Transverse colon (tissue), 4 donors: ENCODE results near the gene ACVR1B. TPM values are rescaled to one million over a fixed set of nuclear protein-coding genes. Genes with fewer than 3 reads are reported as not detected.

Experiments
- DNase-seq: peaks from one replicate; pipeline ENCODE4 v3.0.0-alpha.2; 2019
- H3K27ac ChIP-seq, 4 donors: fragments of 200-600 bp; sonication (generic); 2 replicates each; pipeline ENCODE4 v1.5.1; 2016 to 2018; ENCODE audit warnings: inconsistent platforms in 4 of 4
- H3K27me3 ChIP-seq: fragments of 200-600 bp; sonication (generic); 2 replicates; pipeline ENCODE4 v1.5.1; 2017; ENCODE audit warnings: inconsistent platforms
- H3K36me3 ChIP-seq, 4 donors: fragments of 200-600 bp; sonication (generic); 2 replicates each; pipeline ENCODE4 v1.5.1; 2017 to 2019; ENCODE audit warnings: inconsistent platforms in 4 of 4
- H3K4me1 ChIP-seq, 4 donors: fragments of 200-600 bp; sonication (generic); 2 replicates each; pipeline ENCODE4 v1.5.1; 2017 to 2020; ENCODE audit warnings: inconsistent platforms in 4 of 4
- H3K4me3 ChIP-seq, 4 donors: fragments of 200-600 bp; sonication (generic); 1 replicate in 1 of 4; 2 replicates in 3 of 4; pipeline versions ENCODE4 v1.5.1 to v1.6.1; 2017 to 2019; ENCODE audit warnings: inconsistent platforms in 4 of 4
- H3K9me3 ChIP-seq, 2 donors: fragments of 200-600 bp; sonication (generic); 2 replicates each; pipeline ENCODE4 v1.5.1; 2017 to 2019; ENCODE audit warnings: inconsistent platforms in 2 of 2
- CTCF ChIP-seq, 5 experiments: fragments of 200-600 bp in 3 of 5; fragments of 450-650 bp in 2 of 5; sonication (generic) in 3 of 5; IDR thresholded peaks; 1 replicate in 2 of 5; 2 replicates in 3 of 5; pipeline ENCODE4 v1.5.1; 2016 to 2017; ENCODE audit warnings: antibody characterized with exemption in 5 of 5, inconsistent platforms in 3 of 5, mild to moderate bottlenecking in 2 of 5, moderate library complexity in 1 of 5
- EP300 ChIP-seq: sonication (generic); formaldehyde crosslinking; IDR thresholded peaks from one replicate; pipeline ENCODE4 v1.6.1; 2017; ENCODE audit warnings: antibody characterized with exemption, low read depth
- POLR2A ChIP-seq: fragments of 450-650 bp; IDR thresholded peaks from one replicate; pipeline ENCODE4 v1.6.1; 2016; ENCODE audit warnings: antibody characterized with exemption, mild to moderate bottlenecking, moderate library complexity
- POLR2AphosphoS5 ChIP-seq, 3 donors: sonication (generic); formaldehyde crosslinking; IDR thresholded peaks; one replicate each; pipeline ENCODE4 v1.6.1; 2016; ENCODE audit warnings: antibody characterized with exemption in 3 of 3
- WGBS, 2 donors: methylation state at CpG; one replicate each; pipeline ENCODE4 v1.1.5; 2018; ENCODE audit warnings: low coverage in 1 of 2; 5-methylcytosine and 5-hydroxymethylcytosine counted together
- in situ Hi-C, 4 donors: fragments of 200-750 bp; cut with MboI; loops; one replicate each; pipeline versions ENCODE4 v1.15.0 to v1.15.1; 2017; ENCODE audit warnings: low sequenced_read_pairs in 3 of 4, low pct_ligation_motif_present in 1 of 4, low pct_unique_long_range_greater_than_20kb in 1 of 4
- intact Hi-C: fragments of 100-400 bp; cut with DNase I; formaldehyde crosslinking; loops from one replicate; pipeline ENCODE4 v1.15.1; 2023; ENCODE audit warnings: low total_unique reads
- total RNA-seq, 4 donors: library from RNA; depleted of rRNA; stranded (reverse); fragments of >200 nt; gene quantifications; one replicate each; pipeline ENCODE4 v1.1.0, GENCODE V29; 2016

ACVR1B gene
- total RNA-seq, 4 donors from 2014 or later = 22.5 to 96.9 (median 68.7) TPM

- no peak for DNase-seq
- in situ Hi-C loops (loop anchor here in 2 of 4 donors (10.0 kb wide), 2 partner anchors 54 to 64 kb away; no protein-coding TSS in a partner anchor), intact Hi-C loops (no loop called here)
- H3K4me3 ChIP-seq = no peak overlapping the region
- no peaks in the 10 kb centered on the region for H3K36me3 ChIP-seq
- no peaks in the 10 kb centered on the region for H3K9me3 ChIP-seq
- TF ChIP-seq POLR2AphosphoS5 (IDR thresholded peaks at IDR 0.05) (no peak), EP300 (no peak)
- H3K4me1 ChIP-seq = peaks cover 4 to 22% (median 14%) of the 10 kb centered on the region in 4 donors
- 67 to 86% methylated on average over 2 to 4 of the region's 7 CpGs for WGBS, 2 donors
- no peaks in the 10 kb centered on the region for H3K27me3 ChIP-seq
- H3K27ac ChIP-seq = peak overlapping the region in 1 of 4 donors; percentile 20
Measured at GRCh38 chr12:51921017-51921725, 30.3 kb upstream of the ACVR1B start.

- intact Hi-C loops (loop anchor here (2.0 kb wide), 1 partner anchor 59 kb away; no protein-coding TSS in a partner anchor), in situ Hi-C loops (loop anchor here in 2 of 4 donors (10.0 kb wide), 2 partner anchors 53 to 63 kb away; no protein-coding TSS in a partner anchor)
- no peak for TF ChIP-seq CTCF (IDR thresholded peaks at IDR 0.05)
- WGBS, 2 donors = 96% methylated on average over 2 of the region's 2 CpGs; no CpG with 5 or more reads in 1 of the 2 donors
- Histone ChIP-seq H3K9me3 (no peaks in the 10 kb centered on the region), H3K36me3 (no peaks in the 10 kb centered on the region), H3K27me3 (no peaks in the 10 kb centered on the region), H3K4me3 (no peak overlapping the region), H3K27ac (peak overlapping the region; percentile 73 to 80 (median 74)), H3K4me1 (peaks cover 4 to 22% (median 14%) of the 10 kb centered on the region in 4 donors)
- no peak for DNase-seq
Measured at GRCh38 chr12:51922146-51922545, 29.4 kb upstream of the ACVR1B start.

GRCh38 chr12:51922762-51923505 lies 28.6 kb upstream of the ACVR1B start:
- no peaks in the 10 kb centered on the region for H3K27me3 ChIP-seq
- peak; percentile 58 for DNase-seq
- intact Hi-C loops = loop anchor here (2.0 kb wide), 1 partner anchor 58 kb away; no protein-coding TSS in a partner anchor
- H3K4me1 ChIP-seq = peaks cover 4 to 22% (median 14%) of the 10 kb centered on the region in 4 donors
- peak overlapping the region; percentile 73 to 80 (median 74) for H3K27ac ChIP-seq
- H3K36me3 ChIP-seq = no peaks in the 10 kb centered on the region
- 29 to 60% methylated on average over 3 to 16 of the region's 16 CpGs for WGBS, 2 donors
- no peak overlapping the region for H3K4me3 ChIP-seq
- TF ChIP-seq EP300 = no peak
- TF ChIP-seq POLR2AphosphoS5 (IDR thresholded peaks at IDR 0.05) = peak in 2 of 3 donors; percentile 22 to 33
- in situ Hi-C loops = loop anchor here in 2 of 4 donors (10.0 kb wide), 2 partner anchors 52 to 62 kb away; no protein-coding TSS in a partner anchor
- H3K9me3 ChIP-seq = no peaks in the 10 kb centered on the region

GRCh38 chr12:51923506-51924365 lies 27.8 kb upstream of the ACVR1B start:
- intact Hi-C loops (loop anchor here (2.0 kb wide), 1 partner anchor 57 kb away; no protein-coding TSS in a partner anchor), in situ Hi-C loops (loop anchor here in 2 of 4 donors (10.0 kb wide), 2 partner anchors 51 to 61 kb away; no protein-coding TSS in a partner anchor)
- H3K9me3 ChIP-seq = no peaks in the 10 kb centered on the region
- peaks cover 4 to 22% (median 14%) of the 10 kb centered on the region in 4 donors for H3K4me1 ChIP-seq
- TF ChIP-seq POLR2AphosphoS5 (IDR thresholded peaks at IDR 0.05) (peak in 1 of 3 donors; percentile 29), EP300 (no peak), POLR2A (peak; percentile 10), CTCF (IDR thresholded peaks at IDR 0.05) (peak; percentile 78 to 90 (median 86))
- no peaks in the 10 kb centered on the region for H3K36me3 ChIP-seq
- peak overlapping the region; percentile 73 to 80 (median 74) for H3K27ac ChIP-seq
- DNase-seq = peak; percentile 72
- 32 to 33% methylated on average over 2 to 27 of the region's 31 CpGs for WGBS, 2 donors
- H3K27me3 ChIP-seq = no peaks in the 10 kb centered on the region
- no peak overlapping the region for H3K4me3 ChIP-seq
